H9 (cell line): ENCODE data around the gene TMEM30B. TPM values are rescaled to one million over a fixed set of nuclear protein-coding genes. Genes with fewer than 3 reads are reported as not detected.

ENCODE experiments used
- DNase-seq: peaks from one replicate; pipeline ENCODE4 v3.0.0-alpha.2; 2017
- H2AFZ ChIP-seq: one replicate; pipeline ENCODE4 v1.6.1; 2013; ENCODE audit warnings: mild to moderate bottlenecking, low read length, control low read depth, moderate library complexity
- H2AK5ac ChIP-seq: 2 replicates; pipeline ENCODE4 v1.6.1; 2013; ENCODE audit warnings: low read length, control low read depth, mixed read lengths; ENCODE audit not compliant: insufficient read length
- H2BK120ac ChIP-seq: one replicate; pipeline ENCODE4 v1.6.1; 2013; ENCODE audit warnings: low read depth, mild to moderate bottlenecking, low read length, control low read depth, inconsistent platforms; ENCODE audit not compliant: poor library complexity, severe bottlenecking
- H2BK12ac ChIP-seq: 2 replicates; pipeline ENCODE4 v1.6.1; 2013; ENCODE audit warnings: low read length, control low read depth, mixed read lengths, low read depth; ENCODE audit not compliant: insufficient read length
- H2BK15ac ChIP-seq: 2 replicates; pipeline ENCODE4 v1.6.1; 2013; ENCODE audit warnings: low read depth, low read length, control low read depth
- H2BK20ac ChIP-seq: one replicate; pipeline ENCODE4 v1.6.1; 2013; ENCODE audit warnings: low read depth, mild to moderate bottlenecking, low read length, control low read depth, inconsistent platforms; ENCODE audit not compliant: poor library complexity, severe bottlenecking
- H2BK5ac ChIP-seq: 2 replicates; pipeline ENCODE4 v1.6.1; 2013; ENCODE audit warnings: low read length, control low read depth, mixed read lengths; ENCODE audit not compliant: insufficient read length
- H3K14ac ChIP-seq: 2 replicates; pipeline ENCODE4 v1.6.1; 2013; ENCODE audit warnings: low read length, control low read depth; ENCODE audit not compliant: insufficient read depth
- H3K18ac ChIP-seq: 2 replicates; pipeline ENCODE4 v1.6.1; 2013; ENCODE audit warnings: low read depth, mild to moderate bottlenecking, mixed read lengths, low read length, control low read depth; ENCODE audit not compliant: insufficient read length
- H3K23ac ChIP-seq: 2 replicates; pipeline ENCODE4 v1.6.1; 2013; ENCODE audit warnings: low read length, control low read depth, mixed read lengths, low read depth; ENCODE audit not compliant: insufficient read length
- H3K23me2 ChIP-seq: 2 replicates; pipeline ENCODE4 v1.6.1; 2013; ENCODE audit warnings: low read depth, mild to moderate bottlenecking, mixed read lengths, low read length, control low read depth; ENCODE audit not compliant: insufficient read length, poor library complexity, severe bottlenecking
- H3K27ac ChIP-seq: 2 replicates; pipeline ENCODE4 v1.5.1; 2013; ENCODE audit warnings: low read length, control low read depth, mixed read lengths, low read depth; ENCODE audit not compliant: insufficient read length
- H3K27me3 ChIP-seq: 2 replicates; pipeline ENCODE4 v1.6.1; 2013; ENCODE audit warnings: low read length, control low read depth, inconsistent platforms; ENCODE audit not compliant: insufficient read depth
- H3K4ac ChIP-seq: 2 replicates; pipeline ENCODE4 v1.6.1; 2013; ENCODE audit warnings: low read depth, mild to moderate bottlenecking, control low read depth, inconsistent platforms, low read length, moderate library complexity
- H3K4me1 ChIP-seq: 2 replicates; pipeline ENCODE4 v1.6.1; 2013; ENCODE audit warnings: low read length, control low read depth, inconsistent platforms; ENCODE audit not compliant: insufficient read depth
- H3K4me2 ChIP-seq: 2 replicates; pipeline ENCODE4 v1.6.1; 2013; ENCODE audit warnings: low read length, control low read depth, mixed read lengths; ENCODE audit not compliant: insufficient read length, insufficient read depth
- H3K56ac ChIP-seq: 2 replicates; pipeline ENCODE4 v1.6.1; 2013; ENCODE audit warnings: low read depth, mild to moderate bottlenecking, mixed read lengths, low read length, control low read depth; ENCODE audit not compliant: insufficient read length
- H3K79me1 ChIP-seq: 2 replicates; pipeline ENCODE4 v1.6.1; 2013; ENCODE audit warnings: low read depth, mild to moderate bottlenecking, moderate library complexity, low read length, control low read depth, inconsistent platforms; ENCODE audit not compliant: insufficient read depth, poor library complexity, severe bottlenecking
- H3K79me2 ChIP-seq: 2 replicates; pipeline ENCODE4 v1.6.1; 2013; ENCODE audit warnings: low read length, control low read depth, inconsistent platforms; ENCODE audit not compliant: insufficient read depth
- H3K9ac ChIP-seq: 2 replicates; pipeline ENCODE4 v1.6.1; 2013; ENCODE audit warnings: low read length, control low read depth, mixed read lengths; ENCODE audit not compliant: insufficient read length; ENCODE audit errors: extremely low read depth
- H3K9me3 ChIP-seq: one replicate; pipeline ENCODE4 v1.6.1; 2013; ENCODE audit warnings: low read depth, low read length, inconsistent platforms; ENCODE audit not compliant: control insufficient read depth
- H3T11ph ChIP-seq: one replicate; pipeline ENCODE4 v1.6.1; 2013; ENCODE audit warnings: mild to moderate bottlenecking, low read length, control low read depth, inconsistent platforms
- H4K20me1 ChIP-seq: one replicate; pipeline ENCODE4 v1.6.1; 2013; ENCODE audit not compliant: control insufficient read depth, insufficient read length, insufficient read depth
- H4K5ac ChIP-seq: 2 replicates; pipeline ENCODE4 v1.6.1; 2013; ENCODE audit warnings: low read depth, mild to moderate bottlenecking, mixed read lengths, low read length, control low read depth; ENCODE audit not compliant: insufficient read length
- H4K8ac ChIP-seq: replicated peaks from 2 replicates; pipeline ENCODE4 v1.6.1; 2013; ENCODE audit warnings: low read length, control low read depth, mixed read lengths, low read depth; ENCODE audit not compliant: insufficient read length
- H4K91ac ChIP-seq: 2 replicates; pipeline ENCODE4 v1.6.1; 2013; ENCODE audit warnings: low read depth, mild to moderate bottlenecking, moderate library complexity, mixed read lengths, low read length, control low read depth; ENCODE audit not compliant: insufficient read length
- H3K27ac Mint-ChIP-seq, 3 experiments: 2 replicates in 2 of 3; 3 replicates in 1 of 3; pipeline ENCODE4 v1.8.0; 2020 to 2021; ENCODE audit warnings: mixed read lengths in 3 of 3, mild to moderate bottlenecking in 1 of 3, moderate library complexity in 1 of 3
- H3K27me3 Mint-ChIP-seq: 2 replicates; pipeline ENCODE4 v1.8.0; 2021; ENCODE audit warnings: low read depth, mild to moderate bottlenecking, moderate library complexity, mixed read lengths
- H3K36me3 Mint-ChIP-seq, 3 experiments: 2 replicates in 2 of 3; 3 replicates in 1 of 3; pipeline ENCODE4 v1.8.0; 2020 to 2021; ENCODE audit warnings: low read depth in 3 of 3, mixed read lengths in 3 of 3; ENCODE audit not compliant: insufficient read depth in 1 of 3
- H3K4me1 Mint-ChIP-seq, 2 experiments: 2 replicates each; pipeline ENCODE4 v1.8.0; 2020; ENCODE audit warnings: mixed read lengths in 2 of 2
- H3K4me3 Mint-ChIP-seq, 2 experiments: 2 replicates in 1 of 2; 3 replicates in 1 of 2; pipeline ENCODE4 v1.8.0; 2020 to 2021; ENCODE audit warnings: mild to moderate bottlenecking in 2 of 2, mixed read lengths in 2 of 2, moderate library complexity in 1 of 2
- H3K9me3 Mint-ChIP-seq, 2 experiments: 2 replicates in 1 of 2; 3 replicates in 1 of 2; pipeline ENCODE4 v1.8.0; 2020; ENCODE audit warnings: mild to moderate bottlenecking in 2 of 2, mixed read lengths in 2 of 2, moderate library complexity in 1 of 2
- WGBS: extraction: QIAGEN DNeasy Blood & Tissue Kit; methylation state at CpG from one replicate; pipeline ENCODE4 v1.1.7; 2013; ENCODE audit warnings: missing lambda C conversion rate, low lambda C conversion rate, mixed read lengths; ENCODE audit not compliant: insufficient read length; ENCODE audit errors: extremely low coverage; 5-methylcytosine and 5-hydroxymethylcytosine counted together
- total RNA-seq: library from RNA; stranded (reverse); gene quantifications from 2 replicates; pipeline ENCODE4 v1.2.1, GENCODE V29; 2021
- TF ChIP-seq, protein P1 (sequence below): fragments of 200-600 bp; sonication (generic); conservative IDR thresholded peaks from 3 replicates; pipeline ENCODE4 v1.8.0; 2021; ENCODE audit warnings: antibody characterized with exemption, mild to moderate bottlenecking

Gene TMEM30B
- total RNA-seq, 1 experiment from 2014 or later = 12.2 TPM

DNA sequence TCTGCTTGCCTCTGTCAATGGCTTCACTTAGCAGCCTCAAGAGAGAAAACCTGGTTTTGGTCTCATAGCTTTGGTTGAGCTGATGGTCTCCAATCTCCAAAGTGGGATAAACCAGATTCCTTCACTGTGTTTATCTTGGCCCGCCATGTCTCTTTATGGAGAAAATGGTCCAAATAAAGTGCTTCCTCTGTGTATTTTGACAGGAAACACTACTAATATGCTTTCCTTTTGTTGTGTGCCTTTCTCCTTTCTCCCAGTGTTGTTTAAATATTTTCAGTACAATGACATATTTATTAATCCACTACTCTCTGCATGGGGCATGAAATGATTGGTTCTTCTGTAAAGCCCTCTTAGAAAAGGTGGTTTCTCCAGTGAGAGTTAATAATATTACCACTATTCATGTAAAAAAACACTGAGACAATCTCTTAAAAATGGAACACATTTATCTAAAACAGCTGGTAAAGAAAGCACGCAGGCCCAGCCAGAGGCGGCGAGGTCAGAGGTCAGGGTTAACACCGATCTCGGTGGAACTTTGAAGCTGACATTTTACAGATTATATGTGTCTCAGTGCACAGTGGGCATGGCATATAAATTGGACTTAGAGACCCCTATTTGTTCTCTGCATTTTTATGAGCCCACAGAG, 24.2 kb downstream of the TMEM30B start:
- Histone ChIP-seq H3K18ac (no peak overlapping the region), H4K20me1 (no peaks in the 10 kb centered on the region), H2AFZ (no peak overlapping the region), H4K91ac (no peak overlapping the region), H3K79me2 (no peaks in the 10 kb centered on the region), H3K23me2 (no peaks in the 10 kb centered on the region), H4K5ac (no peak overlapping the region), H3K56ac (no peak overlapping the region), H2BK120ac (no peak overlapping the region), H2BK20ac (no peak overlapping the region), H3K4ac (no peak overlapping the region), H2BK5ac (no peak overlapping the region), H3K9ac (no peak overlapping the region), H2BK15ac (no peak overlapping the region), H4K8ac (no peak overlapping the region), H3K14ac (no peak overlapping the region), H3K79me1 (no peaks in the 10 kb centered on the region), H3K23ac (no peak overlapping the region), H3K27ac (no peak overlapping the region), H3K27me3 (peaks cover 2% of the 10 kb centered on the region; the same call in 1 of the 2 replicates), H2BK12ac (no peak overlapping the region), H3K9me3 (no peaks in the 10 kb centered on the region), H2AK5ac (no peak overlapping the region), H3K4me1 (no peaks in the 10 kb centered on the region; the same call in 1 of the 2 replicates), H3K4me2 (no peak overlapping the region), H3T11ph (no peak overlapping the region)
- peaks cover 50% of the 10 kb centered on the region for H3K27me3 Mint-ChIP-seq
- WGBS = no CpG with 5 or more reads among the region's 6 CpGs
- no peak overlapping the region for H3K4me3 Mint-ChIP-seq
- H3K27ac Mint-ChIP-seq = no peak overlapping the region
- DNase-seq = no peak
- TF ChIP-seq, protein P1, sequence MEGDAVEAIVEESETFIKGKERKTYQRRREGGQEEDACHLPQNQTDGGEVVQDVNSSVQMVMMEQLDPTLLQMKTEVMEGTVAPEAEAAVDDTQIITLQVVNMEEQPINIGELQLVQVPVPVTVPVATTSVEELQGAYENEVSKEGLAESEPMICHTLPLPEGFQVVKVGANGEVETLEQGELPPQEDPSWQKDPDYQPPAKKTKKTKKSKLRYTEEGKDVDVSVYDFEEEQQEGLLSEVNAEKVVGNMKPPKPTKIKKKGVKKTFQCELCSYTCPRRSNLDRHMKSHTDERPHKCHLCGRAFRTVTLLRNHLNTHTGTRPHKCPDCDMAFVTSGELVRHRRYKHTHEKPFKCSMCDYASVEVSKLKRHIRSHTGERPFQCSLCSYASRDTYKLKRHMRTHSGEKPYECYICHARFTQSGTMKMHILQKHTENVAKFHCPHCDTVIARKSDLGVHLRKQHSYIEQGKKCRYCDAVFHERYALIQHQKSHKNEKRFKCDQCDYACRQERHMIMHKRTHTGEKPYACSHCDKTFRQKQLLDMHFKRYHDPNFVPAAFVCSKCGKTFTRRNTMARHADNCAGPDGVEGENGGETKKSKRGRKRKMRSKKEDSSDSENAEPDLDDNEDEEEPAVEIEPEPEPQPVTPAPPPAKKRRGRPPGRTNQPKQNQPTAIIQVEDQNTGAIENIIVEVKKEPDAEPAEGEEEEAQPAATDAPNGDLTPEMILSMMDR = no peak
- H3K9me3 Mint-ChIP-seq = no peaks in the 10 kb centered on the region
- H3K4me1 Mint-ChIP-seq = peaks cover 20 to 23% of the 10 kb centered on the region in 2 experiments
- no peaks in the 10 kb centered on the region for H3K36me3 Mint-ChIP-seq
